ENCODE data around the gene MED12L. TPM values are rescaled to one million over a fixed set of nuclear protein-coding genes. Genes with fewer than 3 reads are reported as not detected.
A peak's percentile ranks its signal among the peaks of the same experiment; 100 is the strongest.

The MED12L gene
- total RNA-seq, 1 experiment from 2014 or later, result 14.9 TPM

GRCh38 chr3:151306168-151306810 is 220.8 kb downstream of the MED12L start:
- H2BK15ac ChIP-seq (ENCODE audit: low read depth, low read length), result no peak overlapping the region
- no peaks in the 10 kb centered on the region for H3K27me3 Mint-ChIP-seq (ENCODE audit: low read depth)
- no peak overlapping the region for H3K14ac ChIP-seq (ENCODE audit: insufficient read depth, low read length)
- no peak overlapping the region for H3K23ac ChIP-seq (ENCODE audit: insufficient read length, low read depth, low read length)
- no peaks in the 10 kb centered on the region for H3K36me3 Mint-ChIP-seq (ENCODE audit: insufficient read depth in 1 of 3, low read depth in 3 of 3)
- H2BK120ac ChIP-seq (ENCODE audit: low read depth, low read length, poor library complexity, severe bottlenecking), result no peak overlapping the region
- no peaks in the 10 kb centered on the region for H3K27me3 ChIP-seq (ENCODE audit: insufficient read depth, low read length)
- DNase-seq, result no peak
- no peak overlapping the region for H3K4me2 ChIP-seq (ENCODE audit: insufficient read depth, insufficient read length, low read length)
- H3K4me1 Mint-ChIP-seq, result peaks cover 37 to 44% of the 10 kb centered on the region in 2 experiments
- WGBS (ENCODE audit: extremely low coverage, insufficient read length, low lambda C conversion rate), result no CpG with 5 or more reads among the region's 6 CpGs
- peaks cover 12% of the 10 kb centered on the region; the same call in 1 of the 2 replicates for H3K4me1 ChIP-seq (ENCODE audit: insufficient read depth, low read length)
- no peaks in the 10 kb centered on the region for H3K79me1 ChIP-seq (ENCODE audit: insufficient read depth, low read depth, low read length, poor library complexity, severe bottlenecking)
- no peak overlapping the region for H3K4ac ChIP-seq (ENCODE audit: low read depth, low read length)
- no peaks in the 10 kb centered on the region for H4K20me1 ChIP-seq (ENCODE audit: control insufficient read depth, insufficient read depth, insufficient read length)
- no peak overlapping the region for H3K56ac ChIP-seq (ENCODE audit: insufficient read length, low read depth, low read length)
- H3K27ac ChIP-seq (ENCODE audit: insufficient read length, low read depth, low read length), result no peak overlapping the region
- H2BK20ac ChIP-seq (ENCODE audit: low read depth, low read length, poor library complexity, severe bottlenecking), result no peak overlapping the region
- no peak overlapping the region for H4K91ac ChIP-seq (ENCODE audit: insufficient read length, low read depth, low read length)
- H4K5ac ChIP-seq (ENCODE audit: insufficient read length, low read depth, low read length), result no peak overlapping the region
- no peaks in the 10 kb centered on the region for H3K9me3 ChIP-seq (ENCODE audit: control insufficient read depth, low read depth, low read length)
- H3K9ac ChIP-seq (ENCODE audit: extremely low read depth, insufficient read length, low read length), result no peak overlapping the region
- no peak overlapping the region for H2BK5ac ChIP-seq (ENCODE audit: insufficient read length, low read length)
- H3K4me3 Mint-ChIP-seq, result no peak overlapping the region
- peak overlapping the region; percentile 4 to 84 (median 58); a peak in 4 of 7 replicates for H3K27ac Mint-ChIP-seq
- H4K8ac ChIP-seq (replicated peaks; ENCODE audit: insufficient read length, low read depth, low read length), result no peak overlapping the region
- H3T11ph ChIP-seq (ENCODE audit: low read length), result no peak overlapping the region
- no peak overlapping the region for H2AFZ ChIP-seq (ENCODE audit: low read length)
- no peaks in the 10 kb centered on the region for H3K23me2 ChIP-seq (ENCODE audit: insufficient read length, low read depth, low read length, poor library complexity, severe bottlenecking)
- H3K18ac ChIP-seq (ENCODE audit: insufficient read length, low read depth, low read length), result no peak overlapping the region
- no peak overlapping the region for H2AK5ac ChIP-seq (ENCODE audit: insufficient read length, low read length)
- no peaks in the 10 kb centered on the region for H3K79me2 ChIP-seq (ENCODE audit: insufficient read depth, low read length)
- H3K9me3 Mint-ChIP-seq, result no peaks in the 10 kb centered on the region
- TF ChIP-seq, protein P1, sequence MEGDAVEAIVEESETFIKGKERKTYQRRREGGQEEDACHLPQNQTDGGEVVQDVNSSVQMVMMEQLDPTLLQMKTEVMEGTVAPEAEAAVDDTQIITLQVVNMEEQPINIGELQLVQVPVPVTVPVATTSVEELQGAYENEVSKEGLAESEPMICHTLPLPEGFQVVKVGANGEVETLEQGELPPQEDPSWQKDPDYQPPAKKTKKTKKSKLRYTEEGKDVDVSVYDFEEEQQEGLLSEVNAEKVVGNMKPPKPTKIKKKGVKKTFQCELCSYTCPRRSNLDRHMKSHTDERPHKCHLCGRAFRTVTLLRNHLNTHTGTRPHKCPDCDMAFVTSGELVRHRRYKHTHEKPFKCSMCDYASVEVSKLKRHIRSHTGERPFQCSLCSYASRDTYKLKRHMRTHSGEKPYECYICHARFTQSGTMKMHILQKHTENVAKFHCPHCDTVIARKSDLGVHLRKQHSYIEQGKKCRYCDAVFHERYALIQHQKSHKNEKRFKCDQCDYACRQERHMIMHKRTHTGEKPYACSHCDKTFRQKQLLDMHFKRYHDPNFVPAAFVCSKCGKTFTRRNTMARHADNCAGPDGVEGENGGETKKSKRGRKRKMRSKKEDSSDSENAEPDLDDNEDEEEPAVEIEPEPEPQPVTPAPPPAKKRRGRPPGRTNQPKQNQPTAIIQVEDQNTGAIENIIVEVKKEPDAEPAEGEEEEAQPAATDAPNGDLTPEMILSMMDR (conservative IDR thresholded peaks at IDR 0.05), result no peak
- H2BK12ac ChIP-seq (ENCODE audit: insufficient read length, low read depth, low read length), result no peak overlapping the region

Data from H9 (cell line).